Fibroblast of lung (primary cell): Measurements from ENCODE around the gene GOLGA5. TPM values are rescaled to one million over a fixed set of nuclear protein-coding genes. Genes with fewer than 3 reads are reported as not detected.
"Not testable (repeated sequence)": the region's sequence is repeated elsewhere in the genome, so short reads cannot be mapped to it uniquely, and the experiment has no call there.

ENCODE experiments used
- DNase-seq, 2 donors: peaks; one replicate each; pipeline versions ENCODE4 v3.0.0 to v3.0.0-alpha.2; 2010; ENCODE audit warnings: low read depth in 2 of 2
- H2AFZ ChIP-seq: 2 replicates; pipeline ENCODE4 v1.5.1; 2012; ENCODE audit warnings: low read length, control low read depth, inconsistent platforms
- H3K27ac ChIP-seq: 2 replicates; pipeline ENCODE4 v1.5.1; 2011; ENCODE audit warnings: low read length, control low read depth; ENCODE audit not compliant: insufficient read depth
- H3K27me3 ChIP-seq: 2 replicates; pipeline ENCODE4 v1.5.1; 2011; ENCODE audit warnings: mild to moderate bottlenecking, low read length; ENCODE audit not compliant: control insufficient read depth, insufficient read depth
- H3K36me3 ChIP-seq: 2 replicates; pipeline ENCODE4 v1.5.1; 2011; ENCODE audit warnings: low read length; ENCODE audit not compliant: control insufficient read depth, insufficient read depth
- H3K4me1 ChIP-seq: 2 replicates; pipeline ENCODE4 v1.5.1; 2011; ENCODE audit warnings: low read length; ENCODE audit not compliant: control insufficient read depth, insufficient read depth; ENCODE audit errors: extremely low read depth
- H3K4me2 ChIP-seq: 2 replicates; pipeline ENCODE4 v1.5.1; 2011; ENCODE audit warnings: low read length, control low read depth; ENCODE audit not compliant: insufficient read depth; ENCODE audit errors: extremely low read depth
- H3K4me3 ChIP-seq, 4 experiments: fragments of 200-600 bp in 1 of 4; sonication (generic) in 1 of 4; replicated peaks in 1 of 4; 2 replicates each; pipeline ENCODE4 v1.5.1; 2011 to 2016; ENCODE audit warnings: low read length in 4 of 4, low read depth in 3 of 4, mild to moderate bottlenecking in 3 of 4, control low read depth in 2 of 4, inconsistent platforms in 1 of 4, mixed read lengths in 1 of 4; ENCODE audit not compliant: insufficient read depth in 1 of 4; ENCODE audit errors: control extremely low read depth in 1 of 4
- H3K79me2 ChIP-seq: 2 replicates; pipeline ENCODE4 v1.5.1; 2012; ENCODE audit warnings: mild to moderate bottlenecking, low read length, inconsistent platforms; ENCODE audit not compliant: control insufficient read depth, insufficient read depth
- H3K9ac ChIP-seq: 2 replicates; pipeline ENCODE4 v1.5.1; 2011; ENCODE audit warnings: mild to moderate bottlenecking, low read length, control low read depth; ENCODE audit not compliant: insufficient read depth
- H3K9me3 ChIP-seq: 2 replicates; pipeline ENCODE4 v1.5.1; 2012; ENCODE audit warnings: low read depth, low read length; ENCODE audit not compliant: control insufficient read depth, insufficient read depth
- H4K20me1 ChIP-seq: 2 replicates; pipeline ENCODE4 v1.5.1; 2011; ENCODE audit warnings: low read length; ENCODE audit not compliant: control insufficient read depth, insufficient read depth; ENCODE audit errors: extremely low read depth
- EZH2 ChIP-seq: IDR thresholded peaks from 2 replicates; pipeline ENCODE4 v1.5.1; 2012; ENCODE audit warnings: low read length, control low read depth, mild to moderate bottlenecking; ENCODE audit errors: missing control alignments
- polyA plus RNA-seq, 2 donors: library from polyadenylated mRNA; depleted of rRNA in 1 of 2; stranded (reverse) in 1 of 2; unstranded in 1 of 2; fragments of >200 nt; gene quantifications; 2 replicates each; pipeline ENCODE4 v1.2.1, GENCODE V29; 2011 to 2012; ENCODE audit warnings: missing spikeins in 1 of 2
- total RNA-seq: library from RNA; depleted of rRNA; stranded (reverse); fragments of >200 nt; gene quantifications from 2 replicates; pipeline ENCODE4 v1.2.1, GENCODE V29; 2014
- TF ChIP-seq, protein P1 (sequence below), 2 donors: IDR thresholded peaks in 1 of 2; conservative IDR thresholded peaks in 1 of 2; 1 replicate in 1 of 2; 2 replicates in 1 of 2; pipeline ENCODE4 v1.5.1; 2011 to 2012; ENCODE audit warnings: low read length in 2 of 2, control low read depth in 1 of 2, inconsistent platforms in 1 of 2, low read depth in 1 of 2, mild to moderate bottlenecking in 1 of 2

The GOLGA5 gene
- total and polyA plus RNA-seq, 2 donors (not counting 1 experiment from before 2014, with no cell fraction given): 46.9 to 71.1 TPM

DNA sequence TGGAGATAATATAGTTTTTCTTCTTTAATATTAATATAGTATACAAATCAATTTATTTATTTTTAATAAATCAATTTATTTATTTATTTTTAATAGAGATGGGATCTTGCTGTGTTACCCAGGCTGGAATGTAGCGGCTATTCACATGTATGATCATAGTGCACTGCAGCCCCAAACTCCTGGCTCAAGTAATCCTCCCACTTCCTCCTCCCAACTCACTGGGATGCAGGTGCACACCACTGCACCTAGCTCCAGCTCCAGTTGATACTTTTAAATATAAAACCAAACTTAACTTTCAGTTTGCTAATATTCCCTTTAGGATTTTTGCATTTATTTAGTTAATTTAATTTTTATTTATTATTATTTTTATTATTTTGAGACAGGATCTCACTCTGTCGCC lies 8.6 kb downstream of the GOLGA5 start:
- Histone ChIP-seq H4K20me1 (peaks cover 3% of the 10 kb centered on the region), H2AFZ (no peak overlapping the region), H3K36me3 (peaks cover 4% of the 10 kb centered on the region), H3K9me3 (no peaks in the 10 kb centered on the region), H3K4me1 (peaks cover 2% of the 10 kb centered on the region), H3K9ac (no peak overlapping the region), H3K4me2 (no peak overlapping the region), H3K27me3 (no peaks in the 10 kb centered on the region), H3K4me3 (no peak overlapping the region), H3K27ac (no peak overlapping the region), H3K79me2 (peaks cover 54% of the 10 kb centered on the region)
- DNase-seq: no peak
- TF ChIP-seq EZH2: no peak
- TF ChIP-seq, protein P1, sequence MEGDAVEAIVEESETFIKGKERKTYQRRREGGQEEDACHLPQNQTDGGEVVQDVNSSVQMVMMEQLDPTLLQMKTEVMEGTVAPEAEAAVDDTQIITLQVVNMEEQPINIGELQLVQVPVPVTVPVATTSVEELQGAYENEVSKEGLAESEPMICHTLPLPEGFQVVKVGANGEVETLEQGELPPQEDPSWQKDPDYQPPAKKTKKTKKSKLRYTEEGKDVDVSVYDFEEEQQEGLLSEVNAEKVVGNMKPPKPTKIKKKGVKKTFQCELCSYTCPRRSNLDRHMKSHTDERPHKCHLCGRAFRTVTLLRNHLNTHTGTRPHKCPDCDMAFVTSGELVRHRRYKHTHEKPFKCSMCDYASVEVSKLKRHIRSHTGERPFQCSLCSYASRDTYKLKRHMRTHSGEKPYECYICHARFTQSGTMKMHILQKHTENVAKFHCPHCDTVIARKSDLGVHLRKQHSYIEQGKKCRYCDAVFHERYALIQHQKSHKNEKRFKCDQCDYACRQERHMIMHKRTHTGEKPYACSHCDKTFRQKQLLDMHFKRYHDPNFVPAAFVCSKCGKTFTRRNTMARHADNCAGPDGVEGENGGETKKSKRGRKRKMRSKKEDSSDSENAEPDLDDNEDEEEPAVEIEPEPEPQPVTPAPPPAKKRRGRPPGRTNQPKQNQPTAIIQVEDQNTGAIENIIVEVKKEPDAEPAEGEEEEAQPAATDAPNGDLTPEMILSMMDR (conservative IDR thresholded peaks at IDR 0.05 in 1 of 2, IDR thresholded peaks at IDR 0.05 in 1 of 2; ENCODE audit: low read depth in 1 of 2, low read length in 2 of 2): no peak

DNA sequence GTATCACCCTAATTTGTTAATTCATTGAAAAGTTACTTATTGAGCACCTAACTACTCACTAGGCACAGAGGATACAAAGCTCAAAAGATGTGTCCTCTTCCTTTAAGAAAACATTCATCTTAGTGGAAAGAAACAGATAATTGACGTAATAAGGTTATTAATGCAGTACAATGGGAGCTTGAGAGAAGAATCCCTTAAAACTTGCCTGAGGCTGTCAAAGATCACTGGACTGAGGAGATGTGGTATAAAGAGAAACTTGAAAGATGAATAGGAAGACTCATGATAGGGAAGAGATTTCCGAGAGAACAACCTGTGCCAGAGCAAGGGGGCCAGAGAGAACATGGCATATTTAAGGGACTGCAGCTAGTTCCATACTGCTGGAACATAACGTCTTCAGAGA lies 19.1 kb downstream of the GOLGA5 start:
- no peaks in the 10 kb centered on the region for H3K79me2 ChIP-seq
- no peak overlapping the region for H3K9ac ChIP-seq
- H3K9me3 ChIP-seq: no peaks in the 10 kb centered on the region
- no peak overlapping the region for H3K4me3 ChIP-seq
- H3K4me1 ChIP-seq: no peaks in the 10 kb centered on the region
- no peaks in the 10 kb centered on the region for H3K27me3 ChIP-seq
- H2AFZ ChIP-seq: no peak overlapping the region
- DNase-seq: no peak
- H3K36me3 ChIP-seq: peaks cover 13% of the 10 kb centered on the region
- no peaks in the 10 kb centered on the region for H4K20me1 ChIP-seq
- H3K27ac ChIP-seq: no peak overlapping the region
- no peak for TF ChIP-seq EZH2
- TF ChIP-seq, protein P1 (conservative IDR thresholded peaks at IDR 0.05 in 1 of 2, IDR thresholded peaks at IDR 0.05 in 1 of 2; ENCODE audit: low read depth in 1 of 2, low read length in 2 of 2): no peak
- no peak overlapping the region for H3K4me2 ChIP-seq

DNA sequence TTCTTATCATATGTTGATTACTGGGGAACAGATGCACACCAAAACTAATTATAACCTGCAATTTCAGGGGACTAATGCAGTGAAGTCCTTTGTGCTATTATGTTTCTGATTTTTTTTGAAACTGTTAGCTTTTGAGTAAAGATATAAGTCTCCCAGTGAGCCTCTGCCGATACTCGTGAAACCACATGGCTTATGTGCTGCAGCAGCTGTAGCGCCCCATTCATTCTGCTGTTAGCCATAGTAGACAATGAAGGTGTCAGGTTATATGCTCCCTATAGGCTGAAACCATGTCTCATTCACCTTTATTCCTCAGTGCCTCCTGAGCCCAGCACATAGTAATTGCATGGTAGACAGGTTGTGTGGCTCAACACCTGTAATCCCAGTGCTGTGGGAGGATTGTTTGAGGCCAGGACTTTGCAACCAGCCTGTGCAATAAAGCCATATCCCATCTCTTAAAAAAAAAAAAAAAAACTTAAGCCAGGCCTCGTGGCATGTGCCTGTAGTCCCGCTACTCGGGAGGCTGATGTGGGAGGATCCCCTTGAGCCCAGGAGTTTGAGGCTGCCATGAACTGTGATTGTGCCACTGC lies 25.0 kb downstream of the GOLGA5 start:
- H3K4me3 ChIP-seq: no peak overlapping the region
- no peak overlapping the region for H2AFZ ChIP-seq
- no peaks in the 10 kb centered on the region for H3K27me3 ChIP-seq
- H3K27ac ChIP-seq: no peak overlapping the region
- no peaks in the 10 kb centered on the region for H3K4me1 ChIP-seq
- DNase-seq: no peak
- H3K9me3 ChIP-seq: no peaks in the 10 kb centered on the region
- no peaks in the 10 kb centered on the region for H3K79me2 ChIP-seq
- H3K36me3 ChIP-seq: peaks cover 10% of the 10 kb centered on the region
- H3K4me2 ChIP-seq: no peak overlapping the region
- H4K20me1 ChIP-seq: no peaks in the 10 kb centered on the region
- TF ChIP-seq, protein P1 (conservative IDR thresholded peaks at IDR 0.05 in 1 of 2, IDR thresholded peaks at IDR 0.05 in 1 of 2; ENCODE audit: low read depth in 1 of 2, low read length in 2 of 2): no peak
- no peak for TF ChIP-seq EZH2
- no peak overlapping the region for H3K9ac ChIP-seq

DNA sequence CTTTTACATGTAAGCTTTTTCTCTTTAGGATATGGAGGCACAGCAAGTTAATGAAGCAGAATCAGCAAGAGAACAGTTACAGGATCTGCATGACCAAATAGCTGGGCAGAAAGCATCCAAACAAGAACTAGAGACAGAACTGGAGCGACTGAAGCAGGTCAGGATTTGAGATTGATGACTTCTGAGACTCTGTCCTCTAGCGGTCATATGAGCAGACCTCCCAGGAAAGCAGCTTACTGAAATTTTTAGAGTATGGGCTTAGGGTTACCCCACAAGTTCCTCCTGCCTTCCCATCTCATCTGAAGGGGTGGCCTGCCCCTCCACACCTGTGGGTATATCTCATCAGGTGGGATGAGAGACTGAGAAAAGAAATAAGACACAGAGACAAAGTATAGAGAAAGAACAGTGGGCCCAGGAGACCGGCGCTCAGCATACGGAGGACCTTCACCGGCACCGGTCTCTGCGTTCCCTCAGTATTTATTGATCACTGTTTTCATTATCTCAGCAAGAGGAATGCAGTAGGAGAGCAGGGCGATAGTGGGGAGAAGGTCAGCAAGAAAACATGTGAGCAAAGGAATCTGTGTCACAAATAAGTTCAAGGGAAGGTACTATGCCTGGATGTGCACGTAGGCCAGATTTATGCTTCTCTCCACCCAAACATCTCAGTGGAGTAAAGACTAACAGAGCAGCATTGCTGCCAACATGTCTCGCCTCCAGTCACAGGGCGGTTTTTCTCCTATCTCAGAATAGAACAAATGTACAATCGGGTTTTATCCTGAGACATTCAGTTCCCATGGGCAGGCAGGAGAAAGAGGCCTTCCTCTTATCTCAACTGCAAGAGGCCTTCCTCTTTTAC lies 25.8 kb downstream of the GOLGA5 start:
- DNase-seq, H2AFZ ChIP-seq, H3K27ac ChIP-seq, H3K4me1 ChIP-seq, H3K4me2 ChIP-seq, H3K4me3 ChIP-seq, H3K27me3 ChIP-seq, H3K79me2 ChIP-seq, H3K9me3 ChIP-seq, H3K9ac ChIP-seq, H4K20me1 ChIP-seq: not testable (repeated sequence)
- H3K36me3 ChIP-seq: peaks cover 10% of the 10 kb centered on the region
